ENCODE measurements around the gene NTM. TPM values are rescaled to one million over a fixed set of nuclear protein-coding genes. Genes with fewer than 3 reads are reported as not detected.

Gene NTM
- total and polyA plus RNA-seq, 2 donors from 2014 or later = 0.92 to 10.3 TPM

DNA sequence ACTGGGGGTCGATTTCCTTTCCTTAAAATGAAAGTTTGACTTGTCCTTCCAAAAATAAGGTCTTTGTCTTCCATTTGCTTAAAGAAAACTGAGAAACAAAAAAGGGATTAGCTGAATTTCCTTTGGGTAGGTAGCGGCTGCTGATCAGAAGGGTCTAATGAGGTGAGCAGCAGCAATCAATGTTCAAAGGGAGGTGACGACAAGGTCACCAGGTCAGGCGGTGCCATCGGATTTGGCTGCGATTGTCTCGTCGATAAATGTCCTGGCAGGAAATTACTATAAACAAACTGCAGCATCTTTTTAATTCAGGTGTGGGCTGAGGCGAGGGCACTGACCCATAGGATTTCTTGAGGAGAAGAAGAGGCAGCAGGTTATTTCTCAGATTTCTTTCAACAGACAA, 480.1 kb downstream of the NTM start:
- TF ChIP-seq CTCF (IDR thresholded peaks at IDR 0.05; ENCODE audit: borderline replicate concordance, extremely low read depth, insufficient read depth) = no peak
- Histone ChIP-seq H3K27me3 (ENCODE audit: control insufficient read depth, insufficient read depth, low read length) (no peaks in the 10 kb centered on the region), H3K4me1 (ENCODE audit: control insufficient read depth in 2 of 3, insufficient read depth in 2 of 3, low read depth in 1 of 3, low read length in 3 of 3) (no peaks in the 10 kb centered on the region), H3K9ac (ENCODE audit: low read length in 3 of 3) (no peak overlapping the region), H3K27ac (ENCODE audit: low read depth in 2 of 2, low read length in 2 of 2) (no peak overlapping the region), H3K9me3 (ENCODE audit: control insufficient read depth in 2 of 3, insufficient read depth in 1 of 3, low read length in 3 of 3) (no peaks in the 10 kb centered on the region), H3K4me3 (ENCODE audit: low read length in 3 of 3) (no peak overlapping the region), H3K36me3 (ENCODE audit: control insufficient read depth in 2 of 3, insufficient read depth in 3 of 3, low read length in 3 of 3) (no peaks in the 10 kb centered on the region)
- intact Hi-C loops (cut with DNase I) = no loop called here
- FAIRE-seq (no peak), DNase-seq (no peak)

DNA sequence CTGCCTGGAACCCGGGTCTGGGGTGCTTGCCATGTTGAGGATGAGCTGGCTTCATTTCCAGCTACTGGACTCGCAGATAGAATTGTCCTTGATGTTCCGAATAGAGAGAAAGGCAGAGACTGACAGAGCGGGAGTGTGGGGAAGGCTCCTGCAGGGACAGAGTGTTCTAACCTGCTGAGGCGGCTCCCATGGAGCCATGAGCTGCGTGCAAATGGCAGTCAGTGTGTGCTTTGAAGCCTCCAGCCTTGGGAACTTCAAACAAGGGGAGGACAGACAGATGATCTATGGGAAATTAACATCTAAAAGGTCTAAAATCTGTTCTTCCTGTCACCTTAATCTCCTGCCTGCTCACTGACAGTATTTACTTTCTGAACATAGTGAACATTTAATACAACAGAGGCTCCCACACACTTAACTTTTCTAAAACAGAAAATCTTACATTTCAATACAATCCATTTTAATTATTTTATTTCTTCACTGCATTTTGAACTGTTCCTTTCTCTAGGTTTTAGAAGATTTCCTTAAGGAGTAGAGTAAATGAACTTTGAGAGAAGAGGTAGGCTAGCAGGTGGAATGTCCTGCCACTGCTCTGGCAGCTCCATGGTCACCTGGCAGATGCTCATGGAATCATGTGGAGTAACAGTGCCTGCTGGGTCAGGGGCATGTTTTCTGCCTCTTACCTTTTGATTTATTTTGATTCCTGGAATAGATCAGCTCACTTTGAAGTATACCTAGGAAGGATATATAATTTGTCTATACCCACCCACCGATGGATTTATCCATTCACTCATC, 481.7 kb downstream of the NTM start:
- intact Hi-C loops (cut with DNase I) = no loop called here
- Histone ChIP-seq H3K36me3 (ENCODE audit: control insufficient read depth in 2 of 3, insufficient read depth in 3 of 3, low read length in 3 of 3) (no peaks in the 10 kb centered on the region), H3K4me3 (ENCODE audit: low read length in 3 of 3) (no peak overlapping the region), H3K27me3 (ENCODE audit: control insufficient read depth, insufficient read depth, low read length) (no peaks in the 10 kb centered on the region), H3K27ac (ENCODE audit: low read depth in 2 of 2, low read length in 2 of 2) (no peak overlapping the region), H3K9me3 (ENCODE audit: control insufficient read depth in 2 of 3, insufficient read depth in 1 of 3, low read length in 3 of 3) (no peaks in the 10 kb centered on the region), H3K4me1 (ENCODE audit: control insufficient read depth in 2 of 3, insufficient read depth in 2 of 3, low read depth in 1 of 3, low read length in 3 of 3) (no peaks in the 10 kb centered on the region), H3K9ac (ENCODE audit: low read length in 3 of 3) (no peak overlapping the region)
- DNase-seq (peak in 3 of 5 donors; percentile 21 to 55 (median 53)), FAIRE-seq (no peak)
- TF ChIP-seq CTCF (IDR thresholded peaks at IDR 0.05; ENCODE audit: borderline replicate concordance, extremely low read depth, insufficient read depth) = no peak

- Histone ChIP-seq H3K4me1 (ENCODE audit: control insufficient read depth in 2 of 3, insufficient read depth in 2 of 3, low read depth in 1 of 3, low read length in 3 of 3) (no peaks in the 10 kb centered on the region), H3K4me3 (ENCODE audit: low read length in 3 of 3) (no peak overlapping the region), H3K9me3 (ENCODE audit: control insufficient read depth in 2 of 3, insufficient read depth in 1 of 3, low read length in 3 of 3) (no peaks in the 10 kb centered on the region), H3K27ac (ENCODE audit: low read depth in 2 of 2, low read length in 2 of 2) (no peak overlapping the region), H3K9ac (ENCODE audit: low read length in 3 of 3) (no peak overlapping the region), H3K27me3 (ENCODE audit: control insufficient read depth, insufficient read depth, low read length) (no peaks in the 10 kb centered on the region), H3K36me3 (ENCODE audit: control insufficient read depth in 2 of 3, insufficient read depth in 3 of 3, low read length in 3 of 3) (no peaks in the 10 kb centered on the region)
- no peak for DNase-seq
- TF ChIP-seq CTCF (IDR thresholded peaks at IDR 0.05; ENCODE audit: borderline replicate concordance, extremely low read depth, insufficient read depth) = no peak
- intact Hi-C loops (cut with DNase I) = no loop called here
- no peak for FAIRE-seq
Measured at GRCh38 chr11:131852757-131853156, 482.3 kb downstream of the NTM start.
